Lower lobe of right lung (tissue), 2 donors: ENCODE results near the gene RARA. TPM values are rescaled to one million over a fixed set of nuclear protein-coding genes. Genes with fewer than 3 reads are reported as not detected.

Experiments
- ATAC-seq, 2 donors: fragments of 200-7000 bp; cut with Tn5 transposase; one replicate each; pipeline ENCODE4 v1.9.1; 2020 to 2022; ENCODE audit warnings: mild to moderate bottlenecking in 2 of 2, moderate library complexity in 2 of 2
- DNase-seq: peaks from one replicate; pipeline ENCODE4 v3.0.0-alpha.2; 2020
- H3K27ac ChIP-seq: fragments of 200-600 bp; one replicate; pipeline ENCODE4 v1.8.0; 2022
- H3K27me3 ChIP-seq: fragments of 200-600 bp; one replicate; pipeline ENCODE4 v1.8.0; 2022; ENCODE audit warnings: low read depth
- H3K36me3 ChIP-seq: fragments of 200-600 bp; one replicate; pipeline ENCODE4 v1.8.0; 2022; ENCODE audit warnings: mild to moderate bottlenecking
- H3K4me1 ChIP-seq: fragments of 200-600 bp; one replicate; pipeline ENCODE4 v1.8.0; 2022
- H3K4me3 ChIP-seq: fragments of 200-600 bp; one replicate; pipeline ENCODE4 v1.8.0; 2022; ENCODE audit warnings: mild to moderate bottlenecking
- H3K9me3 ChIP-seq: fragments of 200-600 bp; one replicate; pipeline ENCODE4 v1.8.0; 2022
- intact Hi-C: fragments of 100-400 bp; cut with DNase I; formaldehyde crosslinking; loops from one replicate; pipeline ENCODE4 v1.11.0; 2022
- total RNA-seq: library from RNA; stranded (reverse); fragmentation: NEBNext Ultra II Directional; extraction: Animal tissue kit (Norgen Biotek cat#: 25700); gene quantifications from one replicate; pipeline ENCODE4 v1.2.1, GENCODE V29; 2021
- TF ChIP-seq, protein P1 (sequence below): fragments of 200-600 bp; IDR thresholded peaks from one replicate; pipeline ENCODE4 v1.8.0; 2022; ENCODE audit warnings: antibody characterized with exemption, mild to moderate bottlenecking
- donor health status: DM: no; HTN: yes; CAD: no; lungs with severe emphysema.

Gene RARA
- total RNA-seq, 1 donor from 2014 or later: 82.6 TPM

DNA sequence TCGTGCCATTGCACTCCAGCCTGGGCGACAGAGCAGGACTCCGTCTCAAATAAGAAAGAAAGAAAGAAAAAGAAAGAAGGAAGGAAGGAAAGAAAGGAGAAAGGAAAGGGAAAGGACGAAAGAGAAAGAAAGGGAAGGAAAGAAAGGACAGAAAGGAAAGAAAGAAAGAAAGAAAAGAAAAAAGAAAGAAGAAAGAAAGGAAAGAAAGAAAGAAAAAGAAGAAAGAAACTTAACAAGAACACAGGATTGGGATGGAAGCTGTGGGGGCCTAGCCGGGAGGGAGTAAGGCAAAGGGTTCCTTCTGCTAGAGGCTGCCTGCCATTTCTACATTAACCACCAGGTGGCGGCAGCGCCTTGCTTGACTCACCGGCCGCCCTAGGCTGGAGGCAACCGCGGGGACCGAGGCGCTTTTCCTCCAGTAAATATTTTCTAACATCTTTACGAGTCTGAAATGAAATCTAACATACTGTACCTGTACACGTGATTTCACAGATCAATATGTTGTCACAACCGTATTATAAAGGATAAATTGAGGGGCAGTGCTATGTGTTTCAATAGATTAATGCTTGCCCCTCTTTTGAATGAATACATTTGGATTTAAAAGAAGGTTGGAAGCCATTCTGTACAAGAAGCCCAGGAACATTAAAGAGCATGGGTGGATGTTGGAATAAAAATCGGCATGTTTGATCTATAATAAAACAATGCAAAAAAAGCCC, 49.5 kb downstream of the RARA start:
- no peaks in the 10 kb centered on the region for H3K27me3 ChIP-seq
- intact Hi-C loops: loop anchor here (5.0 kb wide), 1 partner anchor 56 kb away; no protein-coding TSS in a partner anchor
- peaks cover 36% of the 10 kb centered on the region for H3K36me3 ChIP-seq
- TF ChIP-seq, protein P1, sequence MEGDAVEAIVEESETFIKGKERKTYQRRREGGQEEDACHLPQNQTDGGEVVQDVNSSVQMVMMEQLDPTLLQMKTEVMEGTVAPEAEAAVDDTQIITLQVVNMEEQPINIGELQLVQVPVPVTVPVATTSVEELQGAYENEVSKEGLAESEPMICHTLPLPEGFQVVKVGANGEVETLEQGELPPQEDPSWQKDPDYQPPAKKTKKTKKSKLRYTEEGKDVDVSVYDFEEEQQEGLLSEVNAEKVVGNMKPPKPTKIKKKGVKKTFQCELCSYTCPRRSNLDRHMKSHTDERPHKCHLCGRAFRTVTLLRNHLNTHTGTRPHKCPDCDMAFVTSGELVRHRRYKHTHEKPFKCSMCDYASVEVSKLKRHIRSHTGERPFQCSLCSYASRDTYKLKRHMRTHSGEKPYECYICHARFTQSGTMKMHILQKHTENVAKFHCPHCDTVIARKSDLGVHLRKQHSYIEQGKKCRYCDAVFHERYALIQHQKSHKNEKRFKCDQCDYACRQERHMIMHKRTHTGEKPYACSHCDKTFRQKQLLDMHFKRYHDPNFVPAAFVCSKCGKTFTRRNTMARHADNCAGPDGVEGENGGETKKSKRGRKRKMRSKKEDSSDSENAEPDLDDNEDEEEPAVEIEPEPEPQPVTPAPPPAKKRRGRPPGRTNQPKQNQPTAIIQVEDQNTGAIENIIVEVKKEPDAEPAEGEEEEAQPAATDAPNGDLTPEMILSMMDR: peak; percentile 99
- DNase-seq (peak; percentile 94), ATAC-seq (peak; percentile 79 to 80)
- H3K27ac ChIP-seq: peak overlapping the region; percentile 0
- peaks cover 41% of the 10 kb centered on the region for H3K4me1 ChIP-seq
- H3K4me3 ChIP-seq: no peak overlapping the region
- no peaks in the 10 kb centered on the region for H3K9me3 ChIP-seq

DNA sequence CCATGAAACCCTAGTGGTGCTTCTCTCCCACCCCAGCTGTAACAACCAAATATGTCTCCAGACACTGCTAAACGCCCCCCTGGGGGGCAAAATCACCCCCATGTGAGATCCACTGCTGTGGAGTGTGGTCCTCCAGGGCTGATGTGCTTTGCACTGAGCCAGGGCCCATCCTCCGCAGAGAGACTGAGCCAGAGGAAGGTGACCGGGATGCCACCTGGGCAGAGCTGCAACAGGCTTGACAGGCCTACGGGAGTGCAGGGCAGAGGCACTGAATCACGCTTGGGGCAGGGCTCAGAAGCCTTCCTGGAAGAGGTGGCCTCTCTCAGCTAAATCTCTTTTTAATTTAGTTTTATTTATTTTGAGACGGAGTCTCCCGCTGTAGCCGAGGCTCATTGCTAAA, 51.1 kb downstream of the RARA start:
- Histone ChIP-seq H3K27ac (no peak overlapping the region), H3K4me1 (peaks cover 42% of the 10 kb centered on the region), H3K9me3 (no peaks in the 10 kb centered on the region), H3K27me3 (no peaks in the 10 kb centered on the region), H3K4me3 (no peak overlapping the region), H3K36me3 (peaks cover 20% of the 10 kb centered on the region)
- TF ChIP-seq, protein P1: no peak
- ATAC-seq (no peak), DNase-seq (peak; percentile 37)
- intact Hi-C loops: no loop called here

DNA sequence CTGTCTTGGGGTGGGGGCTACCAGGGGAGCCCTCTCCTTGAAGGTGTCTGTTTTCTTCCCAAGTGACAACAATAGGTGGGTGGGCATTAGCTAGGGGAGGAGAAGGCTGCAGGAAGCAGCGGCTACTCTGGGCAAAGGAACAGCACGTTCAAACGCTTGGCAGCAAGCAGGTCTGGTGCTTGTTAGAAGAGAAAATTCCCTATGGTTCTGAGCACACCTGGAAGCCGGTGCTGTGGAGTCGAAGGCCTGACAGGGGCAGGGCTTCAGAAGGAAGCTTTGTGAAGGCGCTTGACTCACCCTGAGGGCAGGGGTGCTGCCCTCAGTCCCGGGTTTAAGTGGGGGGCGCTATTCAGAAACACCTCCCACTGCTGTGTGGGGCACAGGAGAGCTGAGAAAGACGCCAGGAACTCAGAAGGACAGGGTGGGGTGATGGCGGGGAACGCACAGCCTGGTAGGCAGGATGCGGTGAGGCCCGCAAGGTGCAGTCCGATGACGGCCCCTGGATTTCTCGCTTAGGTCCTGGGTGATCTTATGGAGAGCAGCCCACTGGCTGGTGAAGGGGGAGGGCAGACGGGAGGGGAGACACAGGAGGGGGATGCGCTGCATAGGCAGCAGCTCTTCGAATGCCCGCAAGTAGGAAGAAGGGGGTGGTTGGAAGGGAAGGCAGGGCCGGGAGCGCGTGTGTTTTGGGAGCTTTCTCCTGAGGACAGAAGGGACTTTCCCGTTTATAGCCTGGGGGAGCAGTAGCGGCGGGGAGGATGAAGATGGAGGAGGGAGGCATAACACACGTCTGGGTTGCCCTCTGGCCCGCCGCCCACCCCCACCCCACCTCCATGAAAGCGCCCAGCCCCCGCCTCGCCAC, 52.3 kb downstream of the RARA start:
- no peak overlapping the region for H3K27ac ChIP-seq
- H3K4me1 ChIP-seq: peaks cover 35% of the 10 kb centered on the region
- ATAC-seq (no peak), DNase-seq (no peak)
- no peak overlapping the region for H3K4me3 ChIP-seq
- peaks cover 8% of the 10 kb centered on the region for H3K36me3 ChIP-seq
- no peaks in the 10 kb centered on the region for H3K9me3 ChIP-seq
- TF ChIP-seq, protein P1: no peak
- no peaks in the 10 kb centered on the region for H3K27me3 ChIP-seq
- intact Hi-C loops: no loop called here

DNA sequence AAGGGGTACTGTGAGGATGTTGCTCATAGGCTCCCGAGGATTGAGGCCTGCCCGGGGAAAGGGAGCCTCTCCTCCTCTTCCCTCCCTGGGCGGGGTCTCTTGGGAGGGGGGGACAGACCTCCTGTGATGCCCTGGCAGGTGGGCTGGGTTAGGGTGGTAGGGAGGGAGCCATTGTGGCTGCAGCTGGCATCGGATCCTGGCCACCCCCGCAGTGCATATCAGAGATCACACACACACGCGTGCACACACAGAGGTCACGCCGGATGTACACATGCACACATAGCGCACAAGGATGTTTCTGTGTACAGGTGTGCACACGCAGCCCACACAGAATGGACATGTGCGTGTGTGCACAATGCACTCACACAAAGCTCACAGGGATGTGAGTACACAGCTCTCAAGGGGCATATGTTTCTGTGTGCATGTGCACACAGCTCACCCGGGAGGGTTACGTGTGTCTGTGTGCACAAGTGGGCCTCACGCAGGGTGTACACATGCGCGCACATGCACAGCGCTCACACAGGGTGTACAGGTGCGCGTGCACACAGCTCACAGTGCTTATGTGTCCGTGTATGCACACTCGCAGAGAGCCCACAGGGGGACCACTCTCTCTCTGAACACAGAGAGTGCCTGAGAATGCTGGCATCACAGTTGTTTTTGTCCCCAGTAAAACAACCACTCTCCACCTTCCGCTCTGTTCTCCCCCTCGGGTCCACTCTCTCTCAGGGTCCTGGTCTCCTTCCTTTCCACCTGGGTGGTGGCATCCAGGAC, 53.1 kb downstream of the RARA start:
- no peak overlapping the region for H3K27ac ChIP-seq
- intact Hi-C loops: no loop called here
- no peak for ATAC-seq

DNA sequence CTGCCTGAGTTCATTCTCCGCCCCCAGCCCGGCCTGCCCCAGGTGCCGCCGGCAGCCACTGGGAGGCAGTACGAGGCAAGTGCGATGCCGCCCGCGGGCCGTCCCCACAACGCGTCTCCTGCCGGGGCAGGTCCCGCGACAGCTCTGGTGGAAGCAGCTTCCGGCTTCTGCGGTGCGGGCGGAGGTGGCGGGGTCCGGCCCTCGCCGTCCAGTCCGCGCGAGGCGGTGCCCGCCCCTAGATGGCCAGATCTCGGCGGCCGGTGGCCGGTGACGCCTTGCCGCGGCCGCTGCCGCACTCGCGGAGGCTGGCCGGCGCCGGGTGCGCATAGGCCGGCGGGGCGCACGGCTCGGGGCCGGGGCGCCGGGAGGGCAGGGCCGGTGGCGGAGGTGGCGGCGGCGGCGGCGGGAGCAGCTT, 53.7 kb downstream of the RARA start:
- ATAC-seq (peak; percentile 74 to 81), DNase-seq (peak; percentile 88)
- intact Hi-C loops: no loop called here

More for the DNA sequence above, 53.1 kb downstream of the RARA start:
- peaks cover 35% of the 10 kb centered on the region for H3K4me1 ChIP-seq
- H3K36me3 ChIP-seq: peaks cover under 1% of the 10 kb centered on the region
- DNase-seq: no peak
- TF ChIP-seq, protein P1: no peak
- peak overlapping the region; percentile 64 for H3K4me3 ChIP-seq
- no peaks in the 10 kb centered on the region for H3K27me3 ChIP-seq
- no peaks in the 10 kb centered on the region for H3K9me3 ChIP-seq

More for the DNA sequence above, 53.7 kb downstream of the RARA start:
- no peaks in the 10 kb centered on the region for H3K36me3 ChIP-seq
- no peaks in the 10 kb centered on the region for H3K9me3 ChIP-seq
- H3K4me1 ChIP-seq: peaks cover 30% of the 10 kb centered on the region
- no peaks in the 10 kb centered on the region for H3K27me3 ChIP-seq
- peak overlapping the region; percentile 62 for H3K27ac ChIP-seq
- H3K4me3 ChIP-seq: peak overlapping the region; percentile 64
- TF ChIP-seq, protein P1: peak; percentile 66
